Right lobe of liver (tissue), 4 donors: ENCODE results near the gene ITGA4.

ENCODE experiments used
- CTCF ChIP-seq, 4 donors: fragments of 200-600 bp in 3 of 4; fragments of 450-650 bp in 1 of 4; IDR thresholded peaks; one replicate each; pipeline versions ENCODE4 v1.5.1 to v1.8.0; 2016 to 2022; ENCODE audit warnings: antibody characterized with exemption in 4 of 4, mild to moderate bottlenecking in 2 of 4
- POLR2A ChIP-seq: fragments of 450-650 bp; IDR thresholded peaks from one replicate; pipeline ENCODE4 v1.6.1; 2017; ENCODE audit warnings: antibody characterized with exemption, mild to moderate bottlenecking
- donor health status: DM: no; HTN: no; CAD: no.
- donor health status: DM: no; HTN: no; CAD: no.
- donor health status: DM: no; HTN: yes; CAD: no.

GRCh38 chr2:181566334-181567032 is 109.3 kb downstream of the ITGA4 start:
- no peak for TF ChIP-seq POLR2A
- TF ChIP-seq CTCF (IDR thresholded peaks at IDR 0.05): no peak
